Measurements from ENCODE around the gene PHLDB3. TPM values are rescaled to one million over a fixed set of nuclear protein-coding genes. Genes with fewer than 3 reads are reported as not detected.
"Not testable (repeated sequence)": the region's sequence is repeated elsewhere in the genome, so short reads cannot be mapped to it uniquely, and the experiment has no call there.

Gene PHLDB3
- total RNA-seq, 1 experiment from 2014 or later, result 6.7 TPM

GRCh38 chr19:43518051-43518450, 13.5 kb upstream of the PHLDB3 start:
- ATAC-seq, result no peak
- ChIA-PET POLR2A (no interaction called here), CTCF (interaction anchor here (1.2 to 1.4 kb wide), 2 partner anchors 55 to 71 kb away, joined by 3 to 12 read pairs; no protein-coding TSS in a partner anchor)
- Histone ChIP-seq H3K27ac (ENCODE audit: low read length) (no peak overlapping the region), H3K9me3 (ENCODE audit: control insufficient read depth, insufficient read depth, low read depth, low read length) (no peaks in the 10 kb centered on the region), H3K4me3 (ENCODE audit: low read depth in 2 of 2, low read length in 2 of 2) (no peak overlapping the region), H3K27me3 (ENCODE audit: control insufficient read depth, insufficient read depth, low read length) (no peaks in the 10 kb centered on the region), H3K36me3 (ENCODE audit: control insufficient read depth, insufficient read depth, low read length) (no peaks in the 10 kb centered on the region), H3K4me1 (ENCODE audit: control insufficient read depth, insufficient read depth, low read length) (no peaks in the 10 kb centered on the region)
- no peak for DNase-seq (ENCODE audit: low read depth, low spot score)
- intact Hi-C loops (cut with micrococcal nuclease; ENCODE audit: unreplicated experiment) (no loop called here), in situ Hi-C loops (cut with HindIII; ENCODE audit: low pct_unique_long_range_greater_than_20kb, low sequenced_read_pairs) (no loop called here)
- TF ChIP-seq REST (IDR thresholded peaks at IDR 0.05; ENCODE audit: insufficient read depth in 1 of 2, low read depth in 2 of 2, low read length in 1 of 2) (no peak), TCF7L2 (IDR thresholded peaks at IDR 0.05; ENCODE audit: low read depth, low read length) (no peak), POLR2AphosphoS5 (IDR thresholded peaks at IDR 0.05; ENCODE audit: low read depth, low read length) (no peak), SIN3A (IDR thresholded peaks at IDR 0.05; ENCODE audit: borderline replicate concordance, insufficient read depth, low read depth, low read length) (no peak)
- TF ChIP-seq, protein P1, sequence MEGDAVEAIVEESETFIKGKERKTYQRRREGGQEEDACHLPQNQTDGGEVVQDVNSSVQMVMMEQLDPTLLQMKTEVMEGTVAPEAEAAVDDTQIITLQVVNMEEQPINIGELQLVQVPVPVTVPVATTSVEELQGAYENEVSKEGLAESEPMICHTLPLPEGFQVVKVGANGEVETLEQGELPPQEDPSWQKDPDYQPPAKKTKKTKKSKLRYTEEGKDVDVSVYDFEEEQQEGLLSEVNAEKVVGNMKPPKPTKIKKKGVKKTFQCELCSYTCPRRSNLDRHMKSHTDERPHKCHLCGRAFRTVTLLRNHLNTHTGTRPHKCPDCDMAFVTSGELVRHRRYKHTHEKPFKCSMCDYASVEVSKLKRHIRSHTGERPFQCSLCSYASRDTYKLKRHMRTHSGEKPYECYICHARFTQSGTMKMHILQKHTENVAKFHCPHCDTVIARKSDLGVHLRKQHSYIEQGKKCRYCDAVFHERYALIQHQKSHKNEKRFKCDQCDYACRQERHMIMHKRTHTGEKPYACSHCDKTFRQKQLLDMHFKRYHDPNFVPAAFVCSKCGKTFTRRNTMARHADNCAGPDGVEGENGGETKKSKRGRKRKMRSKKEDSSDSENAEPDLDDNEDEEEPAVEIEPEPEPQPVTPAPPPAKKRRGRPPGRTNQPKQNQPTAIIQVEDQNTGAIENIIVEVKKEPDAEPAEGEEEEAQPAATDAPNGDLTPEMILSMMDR (IDR thresholded peaks at IDR 0.05), result no peak
- BruUV-seq (replicated peaks), result no TSS peak

DNA sequence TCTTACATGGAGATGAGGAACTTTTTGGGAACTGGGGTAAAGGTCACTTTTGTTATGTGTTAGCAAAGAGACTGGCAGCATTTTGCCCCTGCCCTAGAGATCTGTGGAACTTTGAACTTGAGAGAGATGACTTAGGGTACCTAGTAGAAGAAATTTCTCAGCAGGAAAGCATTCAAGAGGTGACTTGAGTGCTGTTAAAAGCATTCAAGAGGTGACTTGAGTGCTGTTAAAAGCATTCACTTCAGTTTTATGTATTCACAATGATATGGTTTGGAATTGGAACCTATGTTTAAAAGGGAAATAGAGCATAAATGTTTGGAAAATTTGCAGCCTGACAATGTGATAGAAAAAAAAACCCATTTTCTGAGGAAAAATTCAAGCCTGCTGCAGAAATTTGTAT, 7.9 kb upstream of the PHLDB3 start:
- DNase-seq (ENCODE audit: low read depth, low spot score); intact Hi-C loops (cut with micrococcal nuclease; ENCODE audit: unreplicated experiment); POLR2A ChIA-PET; in situ Hi-C loops (cut with HindIII; ENCODE audit: low pct_unique_long_range_greater_than_20kb, low sequenced_read_pairs); ATAC-seq; CTCF ChIA-PET; BruUV-seq (replicated peaks); H3K36me3 ChIP-seq (ENCODE audit: control insufficient read depth, insufficient read depth, low read length); H3K4me3 ChIP-seq (ENCODE audit: low read depth in 2 of 2, low read length in 2 of 2); H3K9me3 ChIP-seq (ENCODE audit: control insufficient read depth, insufficient read depth, low read depth, low read length); H3K27me3 ChIP-seq (ENCODE audit: control insufficient read depth, insufficient read depth, low read length); H3K27ac ChIP-seq (ENCODE audit: low read length); H3K4me1 ChIP-seq (ENCODE audit: control insufficient read depth, insufficient read depth, low read length): not testable (repeated sequence)

GRCh38 chr19:43511324-43511723, 6.8 kb upstream of the PHLDB3 start:
- intact Hi-C loops (cut with micrococcal nuclease; ENCODE audit: unreplicated experiment), result no loop called here

More at GRCh38 chr19:43511324-43511723, 6.8 kb upstream of the PHLDB3 start:
- ATAC-seq (no peak), DNase-seq (ENCODE audit: low read depth, low spot score) (no peak)
- ChIA-PET POLR2A (no interaction called here), CTCF (no interaction called here)
- no peaks in the 10 kb centered on the region for H3K27me3 ChIP-seq (ENCODE audit: control insufficient read depth, insufficient read depth, low read length)
- no peak overlapping the region for H3K4me3 ChIP-seq (ENCODE audit: low read depth in 2 of 2, low read length in 2 of 2)
- H3K4me1 ChIP-seq (ENCODE audit: control insufficient read depth, insufficient read depth, low read length), result no peaks in the 10 kb centered on the region
- in situ Hi-C loops (cut with HindIII; ENCODE audit: low pct_unique_long_range_greater_than_20kb, low sequenced_read_pairs), result no loop called here
- BruUV-seq (replicated peaks), result no TSS peak
- H3K27ac ChIP-seq (ENCODE audit: low read length), result no peak overlapping the region
- no peaks in the 10 kb centered on the region for H3K36me3 ChIP-seq (ENCODE audit: control insufficient read depth, insufficient read depth, low read length)
- no peaks in the 10 kb centered on the region for H3K9me3 ChIP-seq (ENCODE audit: control insufficient read depth, insufficient read depth, low read depth, low read length)
- TF ChIP-seq TCF7L2 (IDR thresholded peaks at IDR 0.05; ENCODE audit: low read depth, low read length) (no peak), POLR2AphosphoS5 (IDR thresholded peaks at IDR 0.05; ENCODE audit: low read depth, low read length) (no peak), SIN3A (IDR thresholded peaks at IDR 0.05; ENCODE audit: borderline replicate concordance, insufficient read depth, low read depth, low read length) (no peak), REST (IDR thresholded peaks at IDR 0.05; ENCODE audit: insufficient read depth in 1 of 2, low read depth in 2 of 2, low read length in 1 of 2) (no peak)
- TF ChIP-seq, protein P1 (IDR thresholded peaks at IDR 0.05), result no peak

All from Panc1 (cell line).